ENCODE measurements around the gene GNB3. TPM values are rescaled to one million over a fixed set of nuclear protein-coding genes. Genes with fewer than 3 reads are reported as not detected.
"Not testable (repeated sequence)": the region's sequence is repeated elsewhere in the genome, so short reads cannot be mapped to it uniquely, and the experiment has no call there.

The GNB3 gene
- total RNA-seq, 4 donors from 2014 or later = 0.17 to 1.2 (median 0.52) TPM; not detected in 1

DNA sequence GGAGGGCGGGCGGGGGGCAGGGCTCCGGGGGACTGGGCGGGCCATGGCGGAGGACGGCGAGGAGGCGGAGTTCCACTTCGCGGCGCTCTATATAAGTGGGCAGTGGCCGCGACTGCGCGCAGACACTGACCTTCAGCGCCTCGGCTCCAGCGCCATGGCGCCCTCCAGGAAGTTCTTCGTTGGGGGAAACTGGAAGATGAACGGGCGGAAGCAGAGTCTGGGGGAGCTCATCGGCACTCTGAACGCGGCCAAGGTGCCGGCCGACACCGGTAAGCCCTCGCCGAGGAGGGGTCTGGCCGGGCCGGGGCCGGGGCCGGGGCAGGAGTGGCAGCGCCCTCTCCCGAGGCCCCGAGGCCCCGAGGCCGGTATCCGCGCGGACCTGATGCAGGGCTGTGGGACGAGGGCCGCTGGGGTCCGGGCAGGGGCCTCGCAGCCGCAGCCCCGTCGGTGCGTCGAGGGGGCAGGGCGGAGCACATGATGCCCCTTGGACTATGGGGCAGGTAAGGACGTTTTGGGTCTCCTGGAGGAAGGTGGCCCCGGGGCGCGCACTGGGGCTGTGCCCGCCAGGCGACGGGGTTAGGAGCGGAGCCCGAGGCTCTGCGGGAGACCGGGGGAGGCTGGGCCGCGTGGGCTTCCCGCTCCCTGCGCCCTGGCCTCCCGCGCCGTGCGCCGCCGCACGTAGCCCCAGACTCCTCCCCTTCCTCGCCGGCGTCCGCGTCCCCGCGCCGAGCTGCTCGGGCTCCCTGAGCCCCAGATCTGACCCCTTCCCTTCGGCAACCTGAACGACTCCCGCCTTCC lies 26.9 kb downstream of the GNB3 start, which contains the start of gene TPI1:
TSS of gene TPI1 (plus strand) at position 119 of the 798 bp plus-strand sequence. CDS start at position 155, 36 bp downstream.
- peak in 1 of 2 donors; percentile 91 for DNase-seq (ENCODE audit: low spot score in 2 of 2)
- peak in 1 of 2 donors; percentile 93 for TF ChIP-seq POLR2A (IDR thresholded peaks at IDR 0.05)
- TF ChIP-seq, protein P1, sequence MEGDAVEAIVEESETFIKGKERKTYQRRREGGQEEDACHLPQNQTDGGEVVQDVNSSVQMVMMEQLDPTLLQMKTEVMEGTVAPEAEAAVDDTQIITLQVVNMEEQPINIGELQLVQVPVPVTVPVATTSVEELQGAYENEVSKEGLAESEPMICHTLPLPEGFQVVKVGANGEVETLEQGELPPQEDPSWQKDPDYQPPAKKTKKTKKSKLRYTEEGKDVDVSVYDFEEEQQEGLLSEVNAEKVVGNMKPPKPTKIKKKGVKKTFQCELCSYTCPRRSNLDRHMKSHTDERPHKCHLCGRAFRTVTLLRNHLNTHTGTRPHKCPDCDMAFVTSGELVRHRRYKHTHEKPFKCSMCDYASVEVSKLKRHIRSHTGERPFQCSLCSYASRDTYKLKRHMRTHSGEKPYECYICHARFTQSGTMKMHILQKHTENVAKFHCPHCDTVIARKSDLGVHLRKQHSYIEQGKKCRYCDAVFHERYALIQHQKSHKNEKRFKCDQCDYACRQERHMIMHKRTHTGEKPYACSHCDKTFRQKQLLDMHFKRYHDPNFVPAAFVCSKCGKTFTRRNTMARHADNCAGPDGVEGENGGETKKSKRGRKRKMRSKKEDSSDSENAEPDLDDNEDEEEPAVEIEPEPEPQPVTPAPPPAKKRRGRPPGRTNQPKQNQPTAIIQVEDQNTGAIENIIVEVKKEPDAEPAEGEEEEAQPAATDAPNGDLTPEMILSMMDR (IDR thresholded peaks at IDR 0.05) = no peak
- H3K4me3 ChIP-seq (ENCODE audit: low read depth, poor library complexity, severe bottlenecking) = peak within 1 kb of the TSS; percentile 72
- WGBS, 2 donors = 0 to 1% methylated on average over 45 to 63 of the region's 86 CpGs
- intact Hi-C loops (cut with DNase I; ENCODE audit: low total_unique reads) = no loop called here

- intact Hi-C loops (cut with DNase I; ENCODE audit: low total_unique reads) = no loop called here
- TF ChIP-seq, protein P1 (IDR thresholded peaks at IDR 0.05) = no peak
- TF ChIP-seq POLR2A (IDR thresholded peaks at IDR 0.05) = no peak
- no peak for DNase-seq (ENCODE audit: low spot score in 2 of 2)
- H3K4me3 ChIP-seq (ENCODE audit: low read depth, poor library complexity, severe bottlenecking) = peak overlapping the region; percentile 72
- 9 to 13% methylated on average over 22 of the region's 22 CpGs for WGBS, 2 donors
Measured at GRCh38 chr12:6868211-6869048, 27.7 kb downstream of the GNB3 start.

- peak; percentile 81 to 95 for DNase-seq (ENCODE audit: low spot score in 2 of 2)
- H3K4me3 ChIP-seq (ENCODE audit: low read depth, poor library complexity, severe bottlenecking) = no peak overlapping the region
- intact Hi-C loops (cut with DNase I; ENCODE audit: low total_unique reads) = loop anchor here (10.0 kb wide), 1 partner anchor 95 kb away; no protein-coding TSS in a partner anchor
Measured at GRCh38 chr12:6869049-6870021, 28.6 kb downstream of the GNB3 start.

DNA sequence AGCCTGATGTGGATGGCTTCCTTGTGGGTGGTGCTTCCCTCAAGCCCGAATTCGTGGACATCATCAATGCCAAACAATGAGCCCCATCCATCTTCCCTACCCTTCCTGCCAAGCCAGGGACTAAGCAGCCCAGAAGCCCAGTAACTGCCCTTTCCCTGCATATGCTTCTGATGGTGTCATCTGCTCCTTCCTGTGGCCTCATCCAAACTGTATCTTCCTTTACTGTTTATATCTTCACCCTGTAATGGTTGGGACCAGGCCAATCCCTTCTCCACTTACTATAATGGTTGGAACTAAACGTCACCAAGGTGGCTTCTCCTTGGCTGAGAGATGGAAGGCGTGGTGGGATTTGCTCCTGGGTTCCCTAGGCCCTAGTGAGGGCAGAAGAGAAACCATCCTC lies 29.6 kb downstream of the GNB3 start:
- WGBS, 2 donors = 52 to 53% methylated on average over 4 of the region's 4 CpGs
- not testable (repeated sequence) for DNase-seq (ENCODE audit: low spot score in 2 of 2); H3K4me3 ChIP-seq (ENCODE audit: low read depth, poor library complexity, severe bottlenecking)
- intact Hi-C loops (cut with DNase I; ENCODE audit: low total_unique reads) = loop anchor here (10.0 kb wide), 1 partner anchor 94 kb away; no protein-coding TSS in a partner anchor

More at GRCh38 chr12:6869049-6870021, 28.6 kb downstream of the GNB3 start:
- TF ChIP-seq POLR2A (IDR thresholded peaks at IDR 0.05) = no peak
- TF ChIP-seq, protein P1 (IDR thresholded peaks at IDR 0.05) = peak in 1 of 3 donors; percentile 82
- 32 to 33% methylated on average over 12 of the region's 12 CpGs for WGBS, 2 donors

- 58 to 65% methylated on average over 11 to 12 of the region's 12 CpGs for WGBS, 2 donors
- no peak for DNase-seq (ENCODE audit: low spot score in 2 of 2)
- intact Hi-C loops (cut with DNase I; ENCODE audit: low total_unique reads) = loop anchor here (10.0 kb wide), 1 partner anchor 93 kb away; no protein-coding TSS in a partner anchor
- H3K4me3 ChIP-seq (ENCODE audit: low read depth, poor library complexity, severe bottlenecking) = no peak overlapping the region
- TF ChIP-seq, protein P1 (IDR thresholded peaks at IDR 0.05) = no peak
- no peak for TF ChIP-seq POLR2A (IDR thresholded peaks at IDR 0.05)
Measured at GRCh38 chr12:6871052-6871957, 30.6 kb downstream of the GNB3 start.

Measured in lower leg skin (tissue), 4 donors.